Common myeloid progenitor, CD34-positive (primary cell): ENCODE measurements around the gene POLR1E.
A peak's percentile ranks its signal among the peaks of the same experiment; 100 is the strongest.

Experiments used
- CTCF ChIA-PET: fragments of 350-600 bp; sonication (Branson Sonifier 250); formaldehyde crosslinking; loops from one replicate; lab custom pipeline; 2021; ENCODE audit warnings: antibody characterized with exemption; lab: Charles Lee
- POLR2A ChIA-PET: fragments of 350-600 bp; sonication (Branson Sonifier 250); formaldehyde crosslinking; loops from one replicate; lab custom pipeline; 2021; ENCODE audit warnings: antibody characterized with exemption; lab: Charles Lee
- DNase-seq, 3 donors: peaks; one replicate each; pipeline versions ENCODE4 v3.0.0 to v3.0.0-alpha.2; 2013
- H3K27ac ChIP-seq, 2 experiments: 1 replicate in 1 of 2; 2 replicates in 1 of 2; pipeline ENCODE4 v1.7.0; 2013; ENCODE audit warnings: inconsistent platforms in 2 of 2, low read length in 2 of 2, mild to moderate bottlenecking in 2 of 2, low read depth in 1 of 2, moderate library complexity in 1 of 2; ENCODE audit not compliant: severe bottlenecking in 2 of 2, insufficient read depth in 1 of 2, poor library complexity in 1 of 2
- H3K27me3 ChIP-seq, 5 experiments: replicated peaks in 2 of 5; 1 replicate in 3 of 5; 2 replicates in 2 of 5; pipeline versions ENCODE4 v1.6.1 to v1.7.0; 2013; ENCODE audit warnings: low read length in 4 of 5, mild to moderate bottlenecking in 2 of 5, moderate library complexity in 2 of 5, inconsistent platforms in 1 of 5; ENCODE audit not compliant: insufficient read depth in 5 of 5, control insufficient read depth in 4 of 5
- H3K36me3 ChIP-seq, 4 experiments: 1 replicate in 2 of 4; 2 replicates in 2 of 4; pipeline versions ENCODE4 v1.6.1 to v1.7.0; 2013; ENCODE audit warnings: low read length in 3 of 4, control low read depth in 1 of 4, mild to moderate bottlenecking in 1 of 4; ENCODE audit not compliant: control insufficient read depth in 4 of 4, insufficient read depth in 4 of 4
- H3K4me1 ChIP-seq, 4 experiments: 1 replicate in 3 of 4; 2 replicates in 1 of 4; pipeline versions ENCODE4 v1.6.1 to v1.7.1; 2013; ENCODE audit warnings: low read length in 3 of 4, mild to moderate bottlenecking in 3 of 4, control low read depth in 1 of 4, inconsistent platforms in 1 of 4, moderate library complexity in 1 of 4; ENCODE audit not compliant: control insufficient read depth in 4 of 4, insufficient read depth in 4 of 4; ENCODE audit errors: control extremely low read depth in 1 of 4
- H3K4me3 ChIP-seq, 7 experiments: 1 replicate in 4 of 7; 2 replicates in 3 of 7; pipeline versions ENCODE4 v1.5.1 to v1.7.0; 2013; ENCODE audit warnings: mild to moderate bottlenecking in 7 of 7, low read length in 6 of 7, moderate library complexity in 6 of 7, inconsistent platforms in 2 of 7, low read depth in 2 of 7, control low read depth in 1 of 7; ENCODE audit not compliant: insufficient read depth in 4 of 7, control insufficient read depth in 1 of 7; ENCODE audit errors: extremely low read depth in 1 of 7
- H3K9me3 ChIP-seq, 5 experiments: 1 replicate in 4 of 5; 2 replicates in 1 of 5; pipeline versions ENCODE4 v1.6.1 to v1.7.1; 2013; ENCODE audit warnings: low read length in 4 of 5, mild to moderate bottlenecking in 2 of 5, inconsistent platforms in 1 of 5, low read depth in 1 of 5, moderate library complexity in 1 of 5; ENCODE audit not compliant: control insufficient read depth in 4 of 5, insufficient read depth in 2 of 5; ENCODE audit errors: control extremely low read depth in 1 of 5
- WGBS: methylation state at CpG from one replicate; pipeline ENCODE4 v1.1.5; 2013; ENCODE audit not compliant: insufficient coverage; 5-methylcytosine and 5-hydroxymethylcytosine counted together

POLR1E gene

DNA sequence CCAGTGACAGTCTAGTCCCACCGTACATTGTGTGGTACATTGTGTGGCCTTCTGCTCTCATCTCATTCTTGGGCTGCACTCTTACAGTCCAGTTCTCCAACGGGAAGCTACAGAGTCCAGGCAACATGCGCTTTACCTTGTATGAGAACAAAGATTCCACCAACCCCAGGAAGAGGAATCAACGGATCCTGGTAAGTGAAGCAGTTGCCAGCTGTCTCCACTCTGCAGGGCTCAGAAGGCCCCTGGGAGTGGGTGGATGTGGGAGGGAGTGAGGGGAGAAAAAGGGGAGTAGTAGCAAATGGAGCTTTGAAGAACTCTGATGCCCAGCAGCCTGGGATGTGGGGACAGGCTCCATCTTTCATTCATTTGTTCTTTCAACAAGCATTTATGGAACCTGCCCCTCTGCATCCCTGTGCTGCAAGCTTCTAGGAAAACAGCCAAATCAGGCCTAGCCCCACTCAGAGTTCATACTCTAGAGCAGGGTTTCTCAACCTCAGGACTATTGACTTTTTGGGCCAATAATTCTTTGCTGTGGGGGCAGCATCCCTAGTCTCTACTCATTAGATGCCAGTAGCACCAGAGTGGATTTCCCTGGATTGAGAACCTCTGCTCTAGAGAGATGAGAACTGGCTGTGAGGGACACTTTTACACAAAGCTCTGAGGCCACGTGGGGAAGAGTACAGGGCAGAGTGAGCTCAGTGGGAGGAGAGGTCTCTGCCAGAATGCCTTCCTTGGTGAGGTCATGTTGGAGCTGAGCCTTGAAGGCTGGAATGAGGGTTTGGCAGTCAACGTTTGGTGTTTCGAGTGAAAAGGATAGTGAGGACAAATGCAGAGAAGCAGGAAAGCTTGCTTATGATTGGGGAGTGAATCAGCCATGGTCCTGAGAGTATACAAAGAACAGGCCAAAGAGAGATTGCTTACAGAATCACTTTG, 1.1 kb downstream of the POLR1E start:
- peaks cover 0 to 33% (median 15%) of the 10 kb centered on the region in 4 experiments for H3K36me3 ChIP-seq
- CTCF ChIA-PET, result interaction anchor here (1.3 to 1.7 kb wide), 4 partner anchors 12 to 40 kb away, joined by 3 to 6 read pairs (median 4); no protein-coding TSS in a partner anchor
- peaks cover 3 to 24% (median 23%) of the 10 kb centered on the region in 4 experiments for H3K4me1 ChIP-seq
- no peaks in the 10 kb centered on the region for H3K27me3 ChIP-seq
- POLR2A ChIA-PET, result no interaction called here
- no peaks in the 10 kb centered on the region for H3K9me3 ChIP-seq
- H3K4me3 ChIP-seq, result peak overlapping the region; percentile 52 to 89 (median 80)
- 51% methylated on average over 5 of the region's 7 CpGs for WGBS
- no peak for DNase-seq
- peak overlapping the region in 1 of 2 experiments; percentile 84 for H3K27ac ChIP-seq

DNA sequence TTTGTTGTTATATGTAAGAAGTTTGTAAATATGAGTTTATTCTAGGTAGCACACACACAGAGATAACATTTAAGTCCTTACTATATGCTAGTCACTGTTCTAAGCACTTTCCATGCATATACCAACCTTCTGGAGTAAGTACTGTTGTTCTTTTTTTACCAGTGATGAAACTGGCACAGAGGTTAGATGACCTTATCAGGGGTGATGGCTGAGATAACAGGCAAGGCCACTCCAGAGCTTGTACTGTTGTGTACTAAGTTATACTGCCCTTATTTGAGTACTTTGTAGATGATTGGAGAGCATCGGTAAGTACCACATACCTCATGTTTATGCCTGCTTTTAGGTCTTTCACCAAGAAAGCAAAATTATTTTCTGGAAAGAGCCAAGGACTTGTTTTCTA, 6.2 kb downstream of the POLR1E start:
- H3K9me3 ChIP-seq, result no peaks in the 10 kb centered on the region
- peaks cover 10 to 75% (median 48%) of the 10 kb centered on the region in 4 experiments for H3K36me3 ChIP-seq
- DNase-seq, result no peak
- CTCF ChIA-PET, result no interaction called here
- WGBS, result no CpG with 5 or more reads among the region's 1 CpG
- no peak overlapping the region for H3K4me3 ChIP-seq
- POLR2A ChIA-PET, result no interaction called here
- H3K27ac ChIP-seq, result no peak overlapping the region
- H3K27me3 ChIP-seq, result no peaks in the 10 kb centered on the region
- H3K4me1 ChIP-seq, result peaks cover 0 to 10% (median 5%) of the 10 kb centered on the region in 4 experiments

- no peaks in the 10 kb centered on the region for H3K9me3 ChIP-seq
- DNase-seq, result no peak
- H3K27ac ChIP-seq, result no peak overlapping the region
- ChIA-PET POLR2A (no interaction called here), CTCF (interaction anchor here (0.6 to 1.4 kb wide), 4 partner anchors 10 to 930 kb away, joined by 3 read pairs; partner anchors contain the start of gene POLR1E)
- H3K4me3 ChIP-seq, result no peak overlapping the region
- 100% methylated on average over 3 of the region's 5 CpGs for WGBS
- no peaks in the 10 kb centered on the region for H3K4me1 ChIP-seq
- H3K27me3 ChIP-seq, result no peaks in the 10 kb centered on the region
- peaks cover 10 to 74% (median 56%) of the 10 kb centered on the region in 4 experiments for H3K36me3 ChIP-seq
These were observed 9.8 kb downstream of the POLR1E start for GRCh38 chr9:37495571-37495970.

DNA sequence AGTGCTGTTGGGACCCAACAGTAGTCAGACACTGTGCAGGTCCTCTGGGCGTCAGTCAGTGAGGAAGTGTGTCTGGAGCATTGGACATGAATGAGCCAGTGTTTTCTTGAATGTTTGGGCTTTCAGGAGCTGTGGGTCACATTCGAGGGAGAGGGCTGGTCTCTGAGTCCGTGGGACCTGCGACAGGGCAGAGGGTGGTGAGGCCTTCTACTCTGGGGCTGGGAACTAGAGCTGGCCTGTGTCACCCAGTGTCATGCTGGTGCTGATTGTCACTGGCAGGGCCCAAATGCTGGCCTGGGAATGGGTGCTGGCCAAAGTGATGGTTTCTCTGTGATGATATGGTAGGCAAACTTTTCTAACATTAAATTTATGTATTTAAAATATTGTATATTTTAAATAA, 10.3 kb downstream of the POLR1E start:
- Histone ChIP-seq H3K4me1 (no peaks in the 10 kb centered on the region), H3K9me3 (no peaks in the 10 kb centered on the region), H3K27ac (no peak overlapping the region), H3K36me3 (peaks cover 10 to 76% (median 58%) of the 10 kb centered on the region in 4 experiments), H3K4me3 (no peak overlapping the region), H3K27me3 (no peaks in the 10 kb centered on the region)
- CTCF ChIA-PET, result interaction anchor here (0.6 to 1.1 kb wide), 3 partner anchors 10 to 930 kb away, joined by 3 read pairs; partner anchors contain the start of gene POLR1E
- POLR2A ChIA-PET, result no interaction called here
- 92% methylated on average over 4 of the region's 4 CpGs for WGBS
- DNase-seq, result no peak

DNA sequence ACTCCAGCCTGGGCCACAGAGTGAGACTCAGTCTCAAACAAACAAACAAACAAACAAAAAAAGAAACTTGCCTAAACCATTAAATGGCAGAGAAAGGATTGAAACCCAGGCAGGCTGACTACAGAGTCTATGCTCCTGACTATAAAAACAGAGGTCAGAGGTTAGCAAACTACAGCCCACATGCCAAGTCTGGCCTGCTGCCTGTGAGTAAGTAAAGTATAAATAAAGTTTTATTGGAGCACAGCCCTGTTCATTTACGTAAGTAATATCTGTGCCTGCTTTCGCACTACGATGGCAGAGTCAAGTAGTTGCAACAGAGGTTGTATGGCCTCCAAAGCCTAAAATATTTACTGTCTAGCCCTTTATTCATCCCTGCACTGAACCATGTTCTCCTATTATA, 11.6 kb downstream of the POLR1E start:
- no peaks in the 10 kb centered on the region for H3K27me3 ChIP-seq
- H3K4me3 ChIP-seq, result no peak overlapping the region
- no CpG with 5 or more reads among the region's 3 CpGs for WGBS
- H3K36me3 ChIP-seq, result peaks cover 10 to 83% (median 65%) of the 10 kb centered on the region in 4 experiments
- H3K4me1 ChIP-seq, result no peaks in the 10 kb centered on the region
- ChIA-PET CTCF (interaction anchor here (0.9 kb wide), 1 partner anchor 12 kb away, joined by 3 read pairs; no protein-coding TSS in a partner anchor), POLR2A (no interaction called here)
- no peak overlapping the region for H3K27ac ChIP-seq
- no peaks in the 10 kb centered on the region for H3K9me3 ChIP-seq
- DNase-seq, result no peak

DNA sequence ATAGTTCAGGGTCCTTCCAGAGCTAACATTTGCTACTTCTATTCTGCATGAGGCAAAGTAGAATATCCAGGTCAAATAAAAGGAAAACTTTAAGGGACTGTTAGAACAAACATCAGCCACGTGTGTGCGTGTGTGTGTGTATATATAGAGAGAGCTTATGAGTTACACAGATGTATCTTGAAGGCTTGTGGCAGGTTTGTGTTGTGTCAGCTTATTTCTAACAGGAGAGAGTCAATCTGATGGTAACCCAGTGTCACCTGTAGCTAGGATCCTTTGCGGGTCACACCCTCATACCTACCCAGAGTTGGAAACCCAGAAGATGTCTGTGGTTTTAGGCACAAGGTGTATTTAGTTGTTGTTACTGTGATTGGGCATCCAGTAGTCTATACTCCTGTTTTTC, 12.7 kb downstream of the POLR1E start:
- DNase-seq, result no peak
- WGBS, result 100% methylated on average over 2 of the region's 3 CpGs
- ChIA-PET POLR2A (no interaction called here), CTCF (interaction anchor here (0.9 to 1.5 kb wide), 3 partner anchors 10 to 13 kb away, joined by 3 to 5 read pairs (median 3); no protein-coding TSS in a partner anchor)
- Histone ChIP-seq H3K9me3 (no peaks in the 10 kb centered on the region), H3K27me3 (no peaks in the 10 kb centered on the region), H3K4me1 (no peaks in the 10 kb centered on the region), H3K36me3 (peaks cover 8 to 83% (median 66%) of the 10 kb centered on the region in 4 experiments), H3K4me3 (no peak overlapping the region), H3K27ac (no peak overlapping the region)

DNA sequence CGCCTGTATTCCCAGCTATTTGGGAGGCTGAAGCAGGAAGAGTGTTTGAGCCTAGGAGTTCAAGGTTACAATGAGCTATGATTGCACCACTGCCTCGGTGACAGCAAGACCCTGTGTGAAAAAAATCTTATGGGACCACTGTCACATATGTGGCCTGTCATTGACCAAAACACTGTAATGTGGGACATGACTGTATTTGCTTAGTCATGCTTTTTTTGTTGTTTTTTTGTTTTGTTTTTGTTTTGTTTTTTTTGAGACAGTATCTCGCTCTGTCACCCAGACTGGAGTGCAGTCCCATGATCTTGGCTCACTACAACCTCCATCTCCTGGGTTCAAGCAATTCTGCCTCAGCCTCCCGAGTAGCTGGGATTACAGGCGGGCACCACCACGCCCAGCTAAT, 13.5 kb downstream of the POLR1E start:
- ChIA-PET POLR2A (no interaction called here), CTCF (interaction anchor here (1.1 to 1.5 kb wide), 2 partner anchors 11 to 12 kb away, joined by 3 to 5 read pairs; no protein-coding TSS in a partner anchor)
- Histone ChIP-seq H3K4me3 (no peak overlapping the region), H3K4me1 (no peaks in the 10 kb centered on the region), H3K27ac (no peak overlapping the region), H3K36me3 (peaks cover 6 to 83% (median 65%) of the 10 kb centered on the region in 4 experiments), H3K9me3 (no peaks in the 10 kb centered on the region), H3K27me3 (no peaks in the 10 kb centered on the region)
- DNase-seq, result no peak
- WGBS, result 98% methylated on average over 5 of the region's 6 CpGs
